Islet precursor cell (in vitro differentiated cells): ENCODE results near the gene GGA2.
"Not testable (repeated sequence)": the region's sequence is repeated elsewhere in the genome, so short reads cannot be mapped to it uniquely, and the experiment has no call there.

Experiments used
- DNase-seq: peaks from one replicate; pipeline ENCODE4 v3.0.0-alpha.2; 2018

The GGA2 gene

DNA sequence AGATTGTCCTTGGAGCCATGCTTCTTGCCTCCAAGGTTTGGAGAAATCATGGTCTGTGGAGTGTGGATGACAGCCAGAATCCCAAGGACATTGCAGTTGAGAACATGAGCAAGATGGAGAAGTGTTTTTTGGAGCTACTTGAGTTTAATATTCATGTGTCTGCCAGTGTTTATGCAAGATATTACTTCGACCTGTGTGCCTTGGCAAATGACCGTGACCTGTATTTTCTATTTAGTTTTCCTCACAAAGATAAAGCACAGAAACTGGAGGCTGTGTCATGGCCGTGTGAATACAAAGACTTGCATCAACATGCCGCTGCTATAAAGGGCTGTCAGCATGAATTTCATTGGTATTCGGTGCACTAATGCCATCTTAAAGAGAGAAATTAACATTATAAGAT lies 9.0 kb downstream of the GGA2 start:
- DNase-seq: no peak

DNA sequence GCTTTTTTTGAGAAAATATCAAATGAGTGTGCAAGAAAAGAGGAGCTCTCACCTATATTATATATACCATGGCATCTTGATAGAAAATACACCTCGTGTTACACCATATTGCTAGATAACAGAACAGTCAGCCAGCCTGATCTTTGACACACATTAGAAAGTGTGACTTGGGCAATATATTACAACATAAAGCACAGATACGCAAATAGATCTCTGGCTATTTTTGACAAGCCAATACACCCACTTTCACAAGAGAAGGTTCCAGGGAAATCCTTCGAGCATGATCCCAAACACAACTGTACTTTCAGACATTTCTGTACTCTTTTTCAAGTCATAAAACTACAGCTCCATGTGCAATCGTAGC lies 9.4 kb downstream of the GGA2 start:
- no peak for DNase-seq

DNA sequence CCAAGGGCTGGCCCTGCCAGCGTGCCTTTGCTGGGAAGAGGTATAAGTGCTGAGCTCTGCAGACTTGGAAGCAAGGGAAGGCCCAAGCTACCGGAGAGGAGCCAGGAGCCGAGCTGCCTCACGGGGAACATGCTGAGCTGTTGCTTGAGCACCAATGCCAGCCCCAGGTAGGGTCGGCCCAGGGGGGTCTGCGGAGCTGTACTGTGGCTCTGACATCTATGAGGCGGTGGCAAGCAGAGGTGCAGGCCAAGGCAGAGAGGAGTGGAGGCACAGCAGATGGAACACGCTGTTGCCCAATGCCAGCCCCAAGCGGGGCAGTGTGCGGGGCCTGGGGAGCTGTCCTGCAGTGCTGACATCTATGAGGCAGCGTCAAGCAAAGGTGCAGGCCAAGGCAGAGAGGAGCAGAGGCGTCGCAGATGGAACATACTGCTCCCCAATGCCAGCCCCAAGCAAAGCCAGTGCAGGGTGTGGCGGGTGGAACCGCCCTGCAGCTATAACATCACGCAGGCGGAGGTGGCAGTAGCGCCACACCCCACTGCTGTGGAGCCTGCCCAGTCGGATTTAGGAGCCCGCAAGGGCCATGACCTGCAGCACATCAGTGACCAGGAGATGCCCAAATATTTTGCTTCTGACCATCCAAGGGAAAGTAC lies 10.0 kb downstream of the GGA2 start:
- DNase-seq: peak; percentile 44

DNA sequence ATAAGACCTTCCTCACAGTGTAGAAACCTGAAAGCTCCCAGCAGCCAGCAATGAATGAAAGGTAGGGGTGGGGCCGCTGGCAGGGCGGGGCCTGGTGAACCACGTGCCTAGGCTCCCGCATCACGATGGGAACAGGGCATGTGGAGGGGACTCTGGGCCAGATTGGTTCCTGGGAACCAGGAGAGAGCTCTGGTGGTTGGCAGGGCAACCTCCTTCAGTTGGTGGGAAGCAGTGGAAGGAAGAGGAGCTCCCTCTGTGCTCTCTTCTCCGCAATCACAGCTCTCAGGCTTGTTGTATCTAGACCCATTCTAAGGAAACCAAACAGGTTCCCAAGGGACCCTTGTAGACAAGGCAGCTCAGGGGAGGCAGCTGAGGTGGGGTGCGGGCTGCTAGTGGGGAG lies 10.5 kb downstream of the GGA2 start:
- DNase-seq: peak; percentile 51

DNA sequence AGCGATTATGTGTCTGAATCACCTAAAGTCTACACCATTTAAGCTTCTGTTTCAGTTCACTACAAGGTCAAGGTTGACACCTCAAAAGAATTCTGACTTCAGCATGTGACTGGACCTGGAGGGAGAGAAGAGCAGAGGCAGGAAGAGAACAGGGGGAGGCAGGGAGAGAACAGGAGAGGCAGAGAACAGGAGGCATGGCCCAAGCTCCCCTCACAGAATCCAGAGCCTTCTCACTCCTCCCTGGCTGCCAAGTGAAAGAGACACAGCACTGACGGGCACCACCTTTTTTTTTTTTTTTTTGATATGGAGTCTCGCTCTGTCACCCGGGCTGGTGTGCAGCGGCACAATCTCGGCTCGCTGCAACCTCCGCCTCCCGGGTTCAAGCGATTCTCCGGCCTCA lies 11.4 kb downstream of the GGA2 start:
- DNase-seq: no peak

DNA sequence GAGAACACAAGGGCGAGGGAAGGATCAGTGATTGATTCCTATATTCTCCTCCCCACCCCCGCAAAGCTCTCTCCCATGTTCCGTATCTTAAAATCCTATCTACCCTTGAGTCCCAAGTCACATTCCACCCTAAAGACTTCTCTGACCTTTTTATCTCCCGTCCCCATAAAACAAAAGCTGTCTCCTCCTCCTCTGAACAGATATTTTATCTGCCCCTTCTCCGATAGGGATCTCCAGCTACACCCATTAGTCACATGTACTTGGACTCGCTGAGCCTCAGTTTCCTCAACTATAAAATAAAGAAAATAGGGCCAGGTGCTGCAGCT lies 12.8 kb downstream of the GGA2 start:
- DNase-seq: no peak

DNA sequence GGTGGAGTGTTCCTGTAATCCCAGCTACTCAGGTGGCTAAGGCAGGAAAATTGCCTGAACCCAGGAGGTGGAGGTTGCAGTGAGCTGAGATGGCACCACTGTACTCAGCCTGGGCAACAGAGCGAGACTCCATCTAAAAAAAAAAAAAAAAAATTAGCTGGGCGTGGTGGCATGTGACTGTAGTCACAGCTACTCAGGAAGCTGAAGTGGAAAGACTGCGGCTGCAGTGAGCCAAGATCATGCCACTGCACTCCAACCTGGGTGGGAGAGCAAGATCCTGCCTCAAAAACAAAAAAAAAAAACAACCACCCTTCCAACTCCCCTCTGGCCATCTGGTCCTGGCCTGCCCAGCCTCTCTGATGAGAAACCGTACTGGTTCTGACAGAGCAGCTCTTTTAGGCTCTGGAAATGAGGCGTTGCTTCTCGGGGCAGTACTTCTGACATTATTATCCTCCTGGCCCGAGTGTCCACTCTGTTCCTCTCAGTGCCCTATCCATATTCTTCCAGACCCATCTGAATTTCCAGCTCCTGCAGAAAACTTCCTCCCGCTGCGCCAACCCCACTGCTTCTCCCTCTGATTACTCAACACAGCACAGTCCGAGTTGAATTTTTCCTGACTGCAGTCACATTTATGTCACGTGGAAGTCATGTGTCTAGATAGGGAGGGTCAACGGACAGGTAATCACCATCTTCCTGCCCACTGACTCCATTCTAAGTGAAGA lies 13.3 kb downstream of the GGA2 start:
- DNase-seq: peak; percentile 70

DNA sequence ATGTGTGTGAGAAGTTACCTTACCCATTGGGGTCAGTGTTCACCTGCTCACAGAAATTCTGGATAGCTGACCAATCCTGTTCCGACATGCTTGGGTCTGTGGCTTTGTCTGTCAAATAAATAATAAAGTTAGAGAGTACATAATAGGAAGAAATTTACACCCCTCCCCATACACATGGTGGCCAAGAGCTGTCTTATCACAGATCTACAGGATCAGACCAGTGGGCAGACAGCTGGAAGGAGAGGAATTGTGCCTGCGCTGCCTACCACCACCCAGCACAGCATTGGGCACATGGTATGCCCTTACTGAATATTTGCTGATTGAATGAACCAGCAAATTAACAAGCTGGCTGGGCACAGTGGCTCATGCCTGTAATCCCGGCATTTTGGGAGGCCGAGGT lies 14.6 kb downstream of the GGA2 start:
- no peak for DNase-seq

DNA sequence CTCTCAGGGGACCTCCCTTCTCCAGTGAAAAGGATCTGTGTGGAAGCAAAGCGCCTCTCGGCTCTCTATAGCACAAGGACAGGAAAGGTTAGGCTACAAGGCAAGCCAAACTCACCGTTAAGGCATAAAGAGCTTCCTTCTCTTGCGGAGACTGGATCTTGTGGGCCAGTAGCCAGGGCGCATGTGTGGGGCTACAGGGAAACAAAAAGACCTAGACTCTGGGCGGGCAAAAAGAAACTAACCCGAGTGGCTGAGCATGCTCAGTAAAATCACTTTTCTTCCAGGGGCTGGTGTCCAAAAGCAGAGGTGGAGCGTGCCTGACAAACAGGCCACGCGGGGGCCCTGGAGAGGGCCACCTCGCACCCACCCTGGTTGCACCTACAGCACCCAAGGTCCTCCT lies 16.1 kb downstream of the GGA2 start:
- DNase-seq: no peak

DNA sequence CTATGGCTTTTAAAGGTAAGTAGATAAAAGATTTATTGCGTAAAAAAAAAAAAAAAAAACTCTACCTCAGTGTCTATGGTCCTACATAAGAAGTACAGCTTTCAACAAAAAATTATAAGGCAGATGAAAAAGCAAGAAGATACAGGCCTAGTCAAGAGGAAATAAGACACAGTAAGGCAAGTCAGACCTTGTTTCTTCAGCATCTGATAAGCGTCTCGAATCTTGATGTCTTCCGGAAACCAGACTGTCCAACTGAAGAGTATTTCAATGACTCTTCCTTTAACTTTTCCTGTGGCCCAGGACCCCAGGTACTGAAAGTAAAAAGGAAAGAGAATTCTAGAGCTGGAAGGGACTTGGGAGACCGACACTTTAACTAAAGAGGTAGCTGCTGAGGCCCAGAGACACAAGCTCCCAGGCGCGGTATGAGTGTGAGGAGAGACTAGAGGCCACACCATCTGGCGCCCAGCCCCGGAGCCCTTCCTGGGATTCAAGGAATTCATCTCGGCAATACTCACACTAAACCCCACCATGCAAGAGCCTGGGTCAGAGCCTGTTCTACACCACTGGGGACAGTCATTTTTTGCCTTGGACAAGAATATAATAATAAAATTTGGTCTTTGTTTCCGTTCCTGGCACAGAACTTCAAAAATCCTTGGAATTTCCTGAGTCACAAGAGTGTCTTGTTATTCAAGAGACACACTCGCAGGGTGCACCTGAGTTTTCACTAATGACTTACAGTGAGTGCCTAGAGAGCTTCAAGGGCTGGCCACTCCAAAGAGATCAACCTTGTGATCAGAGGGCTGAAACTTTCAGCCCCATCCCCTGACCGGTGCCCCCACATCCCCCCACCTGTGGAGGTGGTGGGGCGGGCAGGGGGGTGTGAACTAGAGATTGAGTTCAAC lies 18.6 kb downstream of the GGA2 start:
- peak; percentile 58 for DNase-seq

DNA sequence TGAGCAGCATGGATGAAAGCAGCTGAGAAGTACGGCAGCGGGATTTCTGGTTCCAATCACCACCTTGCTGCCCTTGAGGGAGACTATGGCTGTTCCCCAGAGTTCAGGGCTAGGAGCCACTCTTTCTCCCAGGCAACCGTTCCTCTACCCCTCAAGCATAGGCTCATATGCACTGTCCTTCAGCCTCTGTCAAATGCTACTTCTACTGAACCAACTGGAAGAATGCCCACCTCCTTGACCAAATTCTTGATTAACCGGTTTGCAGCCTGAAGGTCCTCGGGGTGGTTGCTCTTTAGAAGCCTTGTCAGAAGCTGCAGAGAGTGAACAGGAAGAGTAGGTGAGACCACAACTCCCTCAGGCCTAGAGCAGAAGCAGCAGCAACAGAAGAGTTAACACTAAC lies 23.8 kb downstream of the GGA2 start:
- DNase-seq: no peak

DNA sequence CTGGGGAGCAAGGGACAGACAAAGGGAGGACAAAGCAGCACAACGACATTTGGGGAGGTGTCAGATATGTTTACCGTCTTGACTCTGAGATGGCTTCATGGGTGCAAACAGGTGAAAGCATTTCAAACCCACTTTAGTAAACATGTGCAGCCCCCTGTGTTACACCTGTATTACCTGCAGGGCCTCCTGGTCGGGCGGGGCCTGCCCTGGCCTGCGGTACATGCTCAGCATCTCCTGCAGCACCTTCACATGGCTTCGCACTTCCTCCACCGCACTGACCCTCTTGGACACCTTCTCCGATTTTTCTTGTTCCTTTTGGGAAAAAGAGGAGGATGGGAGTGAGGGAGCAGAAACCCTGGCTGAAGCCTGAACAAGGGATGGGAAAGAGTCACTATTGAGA lies 24.5 kb downstream of the GGA2 start:
- no peak for DNase-seq

DNA sequence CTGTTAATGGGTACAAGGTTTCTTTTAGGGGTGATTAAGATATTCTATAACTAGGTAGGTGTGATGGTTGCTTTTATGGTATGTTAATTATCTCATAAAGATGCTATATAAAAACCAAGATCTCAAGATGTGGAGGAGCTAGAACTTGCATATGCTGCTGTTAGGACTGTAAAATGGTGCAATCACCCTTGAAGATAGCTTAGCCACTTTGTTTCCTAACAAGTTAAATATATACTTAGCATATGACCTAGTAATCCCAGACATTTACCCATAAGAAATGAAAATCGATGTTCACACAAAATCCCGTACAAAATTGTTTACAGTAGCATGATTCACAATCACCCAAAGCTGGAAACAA lies 25.1 kb downstream of the GGA2 start:
- no peak for DNase-seq

DNA sequence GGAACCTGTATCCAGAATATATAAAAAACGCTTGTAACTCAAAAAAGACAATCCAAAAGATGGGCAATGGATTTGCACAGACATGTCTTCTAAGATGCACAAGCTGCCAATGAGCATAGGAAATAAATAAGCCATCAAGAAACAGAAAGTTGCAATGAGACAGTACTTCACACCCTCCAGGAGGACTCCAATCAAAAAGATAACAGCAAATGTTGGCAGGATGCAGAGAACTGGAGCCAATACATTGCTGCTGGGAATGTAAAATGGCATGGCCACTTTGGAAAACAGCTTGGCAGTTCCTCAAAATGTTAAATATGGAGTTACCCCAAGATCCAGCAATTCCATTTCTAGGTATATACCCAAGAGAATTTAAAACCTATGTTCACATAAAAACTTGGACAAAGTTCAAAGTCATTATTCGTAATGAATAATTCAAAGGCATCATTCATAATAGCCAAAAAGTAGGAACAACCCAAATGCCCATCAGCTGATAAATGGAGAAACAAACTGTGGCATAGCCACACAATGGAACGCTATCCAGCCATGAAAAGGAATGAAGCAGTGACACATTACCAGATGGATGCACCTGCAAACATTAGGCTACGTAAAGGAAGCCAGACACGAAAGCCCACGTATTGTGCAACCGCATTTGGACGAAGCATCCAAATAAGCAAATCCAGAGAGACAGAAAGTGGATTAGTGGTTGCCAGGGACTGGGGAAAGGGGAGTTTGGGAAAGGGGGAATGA lies 25.6 kb downstream of the GGA2 start:
- DNase-seq: no peak

DNA sequence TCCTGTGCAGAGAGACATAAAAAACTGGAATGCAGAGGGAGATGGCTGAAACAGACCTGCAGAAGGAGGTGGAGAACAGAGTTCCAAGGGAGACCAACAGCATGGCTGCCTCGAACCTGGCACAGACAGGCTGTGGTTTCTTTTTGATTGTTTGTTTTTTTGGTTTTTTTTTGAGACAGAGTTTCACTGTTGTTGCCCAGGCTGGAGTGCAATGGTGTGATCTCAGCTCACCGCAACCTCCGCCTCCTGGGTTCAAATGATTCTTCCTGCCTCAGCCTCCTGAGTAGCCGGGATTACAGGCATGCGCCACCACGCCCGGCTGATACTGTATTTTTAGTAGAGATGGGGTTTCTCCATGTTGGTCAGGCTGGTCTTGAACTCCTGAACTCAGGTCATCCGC lies 26.8 kb downstream of the GGA2 start:
- DNase-seq: not testable (repeated sequence)

DNA sequence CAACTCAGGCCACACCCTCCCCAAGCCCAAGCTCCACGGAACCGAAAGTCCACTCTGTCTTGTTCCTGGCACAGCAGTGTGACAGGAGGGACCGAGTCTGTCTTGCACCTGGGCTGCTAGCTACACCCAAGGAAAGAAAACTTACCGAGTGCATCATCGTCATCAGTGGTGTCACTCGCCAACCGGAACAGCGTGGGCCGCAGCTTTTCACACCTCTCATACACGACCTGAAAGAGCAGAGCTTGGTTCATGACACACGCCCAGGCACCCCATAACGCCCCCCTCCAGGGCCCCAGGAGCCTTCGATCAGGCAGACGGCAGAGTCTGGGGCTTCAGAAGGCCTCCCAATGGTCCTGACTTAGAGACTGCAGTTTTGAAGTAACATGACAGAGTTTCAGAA lies 27.5 kb downstream of the GGA2 start:
- DNase-seq: no peak

DNA sequence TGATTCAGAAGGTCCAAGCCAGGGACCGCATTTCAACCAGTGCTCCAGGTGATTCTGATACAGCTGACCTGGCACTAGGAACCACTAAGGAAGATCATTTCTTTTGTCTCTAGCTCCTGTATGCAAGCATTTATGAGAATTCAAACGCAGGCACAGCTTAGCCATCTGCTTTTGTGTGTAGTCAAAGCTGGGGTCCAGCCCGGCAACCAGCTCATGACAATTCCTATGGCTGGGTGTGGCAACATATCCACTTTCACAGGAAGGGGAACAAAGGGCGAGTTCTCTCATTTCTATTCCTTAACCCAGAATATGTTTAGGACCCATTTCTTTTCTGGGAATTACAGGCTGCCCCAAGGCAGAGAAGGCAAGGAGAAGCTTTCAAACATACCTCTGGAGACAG lies 30.0 kb downstream of the GGA2 start:
- DNase-seq: no peak

DNA sequence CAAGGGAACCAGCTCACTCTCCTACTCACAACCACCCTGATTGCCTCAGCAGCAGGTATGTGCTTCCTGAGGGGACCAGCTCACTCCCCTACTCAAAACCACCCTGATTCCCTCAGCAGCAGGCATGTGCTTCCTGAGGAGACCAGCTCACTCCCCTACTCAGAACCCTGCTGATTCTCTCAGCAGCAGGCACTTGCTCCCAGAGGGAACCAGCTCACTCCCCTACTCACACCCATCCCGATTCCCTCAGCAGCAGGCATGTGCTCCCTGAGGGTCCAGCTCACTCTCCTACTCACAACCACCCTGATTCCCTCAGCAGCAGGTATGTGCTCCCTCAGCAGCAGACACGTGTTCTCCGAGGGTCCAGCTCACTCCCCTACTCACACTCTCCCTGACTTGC lies 31.2 kb downstream of the GGA2 start:
- DNase-seq: no peak

DNA sequence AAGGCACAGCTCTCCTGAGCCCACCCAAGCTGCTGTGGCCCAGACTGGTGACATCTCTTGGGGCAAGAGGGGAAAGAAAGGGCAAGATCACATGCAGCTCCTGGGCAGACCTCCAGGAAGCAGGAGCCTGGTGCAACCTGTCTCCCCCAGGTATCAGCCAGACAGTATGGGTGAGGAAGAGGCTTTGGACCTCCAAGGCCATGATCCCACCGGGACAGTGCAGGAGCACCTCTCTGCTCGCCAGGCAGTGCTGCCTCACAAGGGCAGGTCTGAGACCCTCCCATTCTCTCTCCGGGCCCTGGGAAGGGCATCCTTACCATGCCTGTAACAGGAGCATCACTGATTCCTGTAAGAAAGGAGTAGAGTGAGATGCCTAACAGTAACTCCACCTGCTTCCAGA lies 31.7 kb downstream of the GGA2 start:
- DNase-seq: no peak

DNA sequence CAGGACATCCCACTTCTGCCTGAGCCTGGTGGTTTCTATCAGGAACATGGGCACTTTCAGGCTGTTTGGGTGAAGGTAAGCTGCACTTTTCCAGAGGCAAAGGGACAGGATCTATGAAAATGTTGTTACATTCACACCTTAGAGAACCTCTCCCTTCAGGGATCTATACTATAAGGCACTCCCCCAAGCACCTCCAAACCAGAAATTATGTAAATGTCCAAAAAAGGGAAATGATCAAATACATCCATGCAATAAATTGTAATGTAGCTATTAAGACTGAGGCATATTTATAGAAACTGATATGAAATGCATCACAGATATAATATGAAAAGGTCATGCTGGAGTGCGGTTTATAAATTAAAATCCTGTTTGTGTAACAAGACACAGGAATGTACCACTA lies 34.0 kb downstream of the GGA2 start:
- DNase-seq: no peak

DNA sequence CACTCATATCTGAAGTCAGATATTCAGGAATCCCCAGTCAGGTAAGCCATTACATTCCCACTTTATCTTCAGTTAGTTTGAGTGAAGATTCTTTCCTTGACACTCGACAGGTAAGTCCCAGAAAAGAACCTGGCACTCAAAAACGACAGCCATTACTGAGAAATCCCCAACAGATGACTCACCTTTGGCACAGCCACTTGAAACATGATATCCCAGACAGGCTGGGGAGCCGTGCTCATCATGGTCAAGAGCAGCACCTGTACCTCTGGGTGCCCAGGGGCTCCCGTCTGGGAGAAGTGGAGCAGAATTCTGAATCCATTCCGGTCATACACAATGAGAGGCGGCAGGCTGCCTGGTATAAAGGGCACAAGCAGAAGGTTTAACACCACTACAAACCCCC lies 40.5 kb downstream of the GGA2 start:
- peak; percentile 76 for DNase-seq

DNA sequence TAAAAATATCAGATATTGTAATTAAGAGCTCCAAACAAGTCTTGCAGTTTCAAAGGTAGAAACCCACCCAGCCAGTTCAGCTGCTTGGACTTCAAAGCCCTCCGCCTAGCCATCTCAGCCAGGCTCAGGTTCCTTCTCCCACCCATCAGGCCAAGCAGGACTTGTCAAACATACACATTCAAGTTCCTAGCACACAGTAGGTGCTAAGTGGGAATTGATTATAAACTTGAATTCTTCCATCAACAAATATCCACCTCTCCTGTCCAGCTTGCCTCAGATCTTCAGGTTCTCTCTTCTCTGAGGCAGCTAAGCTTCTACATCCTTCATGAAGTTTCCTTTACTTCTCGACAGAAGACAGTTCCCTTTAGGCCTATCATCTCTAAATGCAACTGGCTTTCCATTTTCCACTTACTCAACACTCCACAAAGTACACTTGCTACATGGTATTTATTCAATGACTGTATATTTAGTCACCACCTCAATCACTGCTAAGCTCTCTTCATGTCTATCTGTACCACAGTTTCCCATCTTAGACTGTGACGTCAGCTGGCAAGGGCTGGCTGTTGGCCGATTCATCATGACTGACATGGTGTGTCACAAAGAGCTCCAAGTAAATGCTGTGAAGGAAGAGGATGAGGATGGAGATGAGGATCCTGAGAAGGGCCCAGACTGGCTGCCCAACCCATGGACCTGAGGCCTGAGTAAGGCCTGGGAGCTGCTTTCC lies 44.0 kb downstream of the GGA2 start:
- DNase-seq: no peak

DNA sequence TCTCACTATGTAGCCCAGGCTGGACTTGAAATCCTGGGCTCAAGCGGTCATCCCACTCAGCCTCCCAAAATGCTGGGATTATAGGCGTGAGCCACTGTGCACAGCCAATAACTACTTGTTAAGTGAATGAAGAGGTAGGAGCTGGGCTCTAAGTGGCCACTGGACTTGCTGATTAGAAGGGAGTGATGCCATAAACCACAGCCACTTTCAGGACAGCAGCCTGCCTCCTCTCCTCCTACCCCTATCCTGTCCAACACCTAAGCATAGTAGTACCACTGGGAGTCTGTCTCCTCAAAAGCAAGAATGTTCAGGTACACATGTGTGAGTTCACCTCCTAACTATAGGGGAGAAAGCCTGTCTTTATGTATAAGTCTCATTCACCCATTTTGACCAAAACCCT lies 45.1 kb downstream of the GGA2 start:
- DNase-seq: no peak
